RCC 7860 (cell line): ENCODE results near the gene SP1.
"Not testable (repeated sequence)": the region's sequence is repeated elsewhere in the genome, so short reads cannot be mapped to it uniquely, and the experiment has no call there.

Experiments used
- DNase-seq: peaks from one replicate; pipeline ENCODE4 v3.0.0-alpha.2; 2015; ENCODE audit warnings: low spot score
- FAIRE-seq: peaks from 2 replicates; lab custom pipeline; 2012; peaks lifted over from hg19 to GRCh38; lab: Jason Lieb, UNC

The SP1 gene

DNA sequence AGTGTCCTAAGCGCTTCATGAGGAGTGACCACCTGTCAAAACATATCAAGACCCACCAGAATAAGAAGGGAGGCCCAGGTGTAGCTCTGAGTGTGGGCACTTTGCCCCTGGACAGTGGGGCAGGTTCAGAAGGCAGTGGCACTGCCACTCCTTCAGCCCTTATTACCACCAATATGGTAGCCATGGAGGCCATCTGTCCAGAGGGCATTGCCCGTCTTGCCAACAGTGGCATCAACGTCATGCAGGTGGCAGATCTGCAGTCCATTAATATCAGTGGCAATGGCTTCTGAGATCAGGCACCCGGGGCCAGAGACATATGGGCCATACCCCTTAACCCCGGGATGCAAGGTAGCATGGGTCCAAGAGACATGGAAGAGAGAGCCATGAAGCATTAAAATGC lies 31.0 kb downstream of the SP1 start:
- DNase-seq (no peak), FAIRE-seq (no peak)

DNA sequence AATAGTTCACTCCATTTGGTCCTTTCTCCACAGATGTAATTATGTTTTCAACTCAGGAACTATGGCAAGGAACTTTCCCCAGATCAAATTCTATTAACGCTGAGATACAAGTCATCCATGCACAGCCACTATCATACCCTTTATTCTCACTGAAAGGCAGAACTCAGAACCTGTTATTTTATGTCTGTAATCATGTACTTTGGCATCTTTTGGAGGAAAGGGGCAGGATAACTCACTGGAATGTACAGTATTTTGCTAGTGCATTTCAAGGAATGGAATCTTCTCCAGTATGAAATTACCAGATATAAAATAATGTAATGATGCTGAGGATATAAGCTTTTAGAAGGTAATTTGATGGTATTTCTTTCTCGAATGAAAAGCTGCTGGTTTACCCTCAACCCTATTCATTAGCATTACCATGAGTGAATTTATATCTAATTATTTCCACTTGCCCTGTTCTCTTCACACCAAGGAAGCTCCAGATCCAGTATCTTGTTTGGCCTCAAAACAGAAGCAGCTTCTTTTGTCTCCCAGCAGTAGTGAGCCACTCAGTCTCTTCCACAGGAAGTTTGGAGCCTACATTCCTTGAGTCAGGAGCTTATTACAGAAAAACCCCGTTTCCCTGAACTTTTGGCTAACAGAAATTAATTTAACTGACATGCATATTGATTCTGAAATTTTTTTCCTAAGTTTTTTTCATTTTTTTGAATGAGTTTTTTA lies 33.7 kb downstream of the SP1 start:
- DNase-seq (no peak), FAIRE-seq (no peak)

DNA sequence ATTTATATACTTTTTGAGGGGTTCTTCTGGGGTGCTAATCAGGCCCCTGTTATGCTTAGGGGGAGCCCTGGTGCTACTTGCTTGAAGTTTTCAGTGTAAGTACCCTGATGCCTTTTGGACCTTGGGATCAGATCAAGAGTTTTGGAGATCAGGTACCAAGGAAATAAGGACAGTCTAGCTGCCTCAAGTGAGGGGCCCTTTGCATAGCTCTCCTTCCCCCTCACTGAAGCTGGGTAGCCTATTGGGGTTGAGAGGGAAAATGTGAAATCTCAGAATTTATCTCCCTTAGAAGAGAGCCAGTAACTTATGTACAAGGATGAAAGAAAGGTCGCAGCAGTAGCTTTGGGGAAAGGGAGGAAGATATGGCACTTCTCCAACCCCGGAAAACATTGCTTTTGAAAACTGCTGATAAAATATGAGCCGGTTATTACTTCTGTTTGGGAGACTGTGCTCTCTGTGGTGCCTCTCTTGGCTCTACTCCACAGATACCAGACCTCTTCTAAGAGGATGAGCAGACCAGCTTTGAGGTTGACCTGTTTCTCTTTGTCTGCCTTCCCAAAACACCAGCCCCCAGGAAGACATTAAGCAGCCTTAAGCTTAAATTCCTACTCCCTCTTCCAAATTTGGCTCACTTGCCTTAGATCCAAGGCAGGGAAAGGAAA lies 34.9 kb downstream of the SP1 start:
- no peak for FAIRE-seq

DNA sequence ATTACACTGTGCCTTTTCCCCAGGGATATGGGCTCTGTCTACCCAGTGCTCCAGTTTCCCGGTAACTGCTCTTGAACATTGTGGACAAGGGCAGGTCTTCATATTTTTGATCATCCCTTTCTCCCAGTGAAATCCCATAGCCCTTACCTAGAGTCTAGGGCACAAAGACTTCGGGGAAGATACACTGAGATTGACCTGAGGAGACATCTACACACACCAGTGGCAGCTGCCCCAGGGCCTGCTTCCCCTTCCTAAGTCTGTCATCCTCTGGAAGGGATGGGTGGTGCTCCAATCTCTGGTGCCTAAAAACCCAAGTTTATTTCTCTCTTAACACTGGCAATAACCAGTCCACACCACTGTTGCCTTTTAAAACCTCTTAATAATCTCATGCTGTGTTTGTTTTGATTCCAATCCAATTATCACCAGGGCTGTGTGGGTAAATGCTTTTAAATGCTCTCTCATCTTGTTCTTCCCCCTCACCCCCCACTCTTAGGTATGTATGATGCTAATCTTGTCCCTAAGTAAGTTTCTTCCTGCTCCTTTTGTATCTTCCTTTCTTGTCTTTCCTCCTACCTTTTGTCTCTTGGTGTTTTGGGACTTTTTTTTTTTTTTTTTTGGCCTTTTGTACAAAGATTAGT lies 35.9 kb downstream of the SP1 start:
- not testable (repeated sequence) for DNase-seq, FAIRE-seq

More for the DNA sequence above, 34.9 kb downstream of the SP1 start:
- DNase-seq = no peak

DNA sequence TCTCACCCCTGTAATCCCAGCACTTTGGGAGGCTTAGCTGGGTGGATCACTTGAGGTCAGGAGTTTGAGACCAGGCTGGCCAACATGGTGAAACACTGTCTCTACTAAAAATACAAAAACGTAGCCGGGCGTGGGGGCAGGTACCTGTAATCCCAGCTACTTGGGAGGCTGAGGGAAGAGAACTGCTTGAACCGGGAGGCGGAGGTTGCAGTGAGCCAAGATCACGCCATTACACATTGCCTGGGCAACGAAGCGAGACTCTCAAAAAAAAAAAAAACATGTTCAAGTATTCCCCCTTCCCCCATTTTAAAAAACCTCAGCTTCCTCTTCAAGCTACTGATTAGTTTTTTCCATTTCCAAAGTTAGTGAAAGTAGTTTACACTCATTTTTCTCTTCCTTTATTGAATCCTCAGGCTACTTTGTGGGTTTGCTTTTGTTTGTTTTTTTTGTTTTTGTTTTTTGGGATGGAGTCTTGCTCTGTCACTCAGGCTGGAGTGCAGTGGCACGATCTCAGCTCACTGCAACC lies 37.4 kb downstream of the SP1 start:
- FAIRE-seq, DNase-seq: not testable (repeated sequence)

DNA sequence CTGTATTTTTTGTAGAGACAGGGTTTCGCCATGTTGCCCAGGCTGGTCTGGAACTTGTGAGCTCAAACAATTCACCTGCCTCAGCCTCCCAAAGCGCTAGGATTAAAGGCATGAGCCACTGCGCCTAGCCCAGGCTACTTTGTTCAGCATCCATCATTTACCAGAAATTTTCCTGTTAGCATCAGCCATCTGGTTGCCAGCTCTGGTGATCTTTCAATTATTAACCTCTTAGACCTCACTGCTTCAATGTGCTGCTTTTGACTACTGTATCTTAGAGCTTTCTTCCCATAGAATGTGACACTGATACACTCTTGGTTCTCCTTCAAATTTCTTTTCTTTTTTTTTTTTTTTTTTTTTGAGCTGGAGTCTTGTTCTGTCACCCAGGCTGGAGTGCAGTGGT lies 38.2 kb downstream of the SP1 start:
- FAIRE-seq = peak; percentile 28

DNA sequence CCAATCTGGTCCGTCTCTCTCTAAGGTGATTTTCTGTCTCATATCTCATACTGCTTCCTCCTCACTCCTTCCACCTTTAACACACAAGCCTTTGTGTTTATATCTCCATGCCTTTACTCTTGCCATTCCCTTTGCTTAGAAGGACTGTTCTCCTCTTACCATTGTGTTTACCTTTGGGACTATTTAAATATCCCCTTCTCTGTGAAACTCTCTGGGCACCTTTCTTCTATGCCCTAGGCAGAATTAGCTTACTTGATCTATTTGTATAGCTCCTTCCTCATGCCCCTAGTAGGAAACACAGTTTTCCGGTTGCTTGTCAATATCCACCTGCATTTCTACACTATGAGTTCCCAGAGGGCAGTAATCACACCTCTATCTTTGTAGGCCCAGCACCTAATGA lies 39.8 kb downstream of the SP1 start:
- FAIRE-seq = no peak

More for the DNA sequence above, 38.2 kb downstream of the SP1 start:
- peak; percentile 30 for DNase-seq

DNA sequence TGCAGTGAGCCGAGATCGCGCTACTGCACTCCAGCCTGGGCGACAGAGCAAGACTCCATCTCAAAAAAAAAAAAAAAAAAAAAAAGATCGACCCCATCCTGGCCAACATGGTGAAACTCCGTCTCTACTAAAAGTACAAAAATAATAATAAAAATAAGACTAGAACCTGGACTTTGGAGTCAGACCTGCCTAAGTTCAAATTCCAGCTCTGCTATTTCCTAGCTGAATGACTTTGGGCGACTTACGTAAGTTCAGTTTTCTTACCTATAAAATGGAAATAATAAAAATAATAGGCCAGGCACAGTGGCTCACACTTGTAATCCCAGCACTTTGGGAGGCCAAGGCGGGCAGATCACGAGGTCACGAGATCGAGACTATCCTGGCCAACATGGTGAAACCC lies 42.3 kb downstream of the SP1 start:
- not testable (repeated sequence) for FAIRE-seq, DNase-seq

More for the DNA sequence above, 39.8 kb downstream of the SP1 start:
- DNase-seq = no peak

DNA sequence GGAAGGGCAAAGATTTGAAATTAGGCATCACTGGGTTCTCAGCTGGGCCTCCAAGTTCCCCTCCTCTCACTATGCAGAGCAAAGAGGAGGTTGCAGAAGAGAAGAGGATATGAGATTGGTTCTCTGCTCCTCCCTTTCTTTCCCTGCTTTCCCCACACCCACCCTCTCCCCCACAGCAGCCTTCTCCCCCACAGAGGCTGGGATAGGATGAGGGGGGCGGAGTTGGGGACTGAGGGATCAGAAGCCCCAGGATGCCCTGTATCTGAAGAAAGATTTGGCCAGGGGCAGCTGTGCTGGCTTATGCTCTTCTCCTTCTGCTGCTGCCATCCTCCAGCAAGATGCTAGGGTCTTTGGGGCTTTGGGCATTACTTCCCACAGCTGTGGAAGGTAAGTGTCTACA lies 43.6 kb downstream of the SP1 start, which contains the start of gene AMHR2:
Gene AMHR2, plus strand, starts transcription at position 259 of the 400 bp plus-strand sequence. Its CDS starts 80 bp downstream, at position 339.
- DNase-seq (no peak), FAIRE-seq (no peak)

DNA sequence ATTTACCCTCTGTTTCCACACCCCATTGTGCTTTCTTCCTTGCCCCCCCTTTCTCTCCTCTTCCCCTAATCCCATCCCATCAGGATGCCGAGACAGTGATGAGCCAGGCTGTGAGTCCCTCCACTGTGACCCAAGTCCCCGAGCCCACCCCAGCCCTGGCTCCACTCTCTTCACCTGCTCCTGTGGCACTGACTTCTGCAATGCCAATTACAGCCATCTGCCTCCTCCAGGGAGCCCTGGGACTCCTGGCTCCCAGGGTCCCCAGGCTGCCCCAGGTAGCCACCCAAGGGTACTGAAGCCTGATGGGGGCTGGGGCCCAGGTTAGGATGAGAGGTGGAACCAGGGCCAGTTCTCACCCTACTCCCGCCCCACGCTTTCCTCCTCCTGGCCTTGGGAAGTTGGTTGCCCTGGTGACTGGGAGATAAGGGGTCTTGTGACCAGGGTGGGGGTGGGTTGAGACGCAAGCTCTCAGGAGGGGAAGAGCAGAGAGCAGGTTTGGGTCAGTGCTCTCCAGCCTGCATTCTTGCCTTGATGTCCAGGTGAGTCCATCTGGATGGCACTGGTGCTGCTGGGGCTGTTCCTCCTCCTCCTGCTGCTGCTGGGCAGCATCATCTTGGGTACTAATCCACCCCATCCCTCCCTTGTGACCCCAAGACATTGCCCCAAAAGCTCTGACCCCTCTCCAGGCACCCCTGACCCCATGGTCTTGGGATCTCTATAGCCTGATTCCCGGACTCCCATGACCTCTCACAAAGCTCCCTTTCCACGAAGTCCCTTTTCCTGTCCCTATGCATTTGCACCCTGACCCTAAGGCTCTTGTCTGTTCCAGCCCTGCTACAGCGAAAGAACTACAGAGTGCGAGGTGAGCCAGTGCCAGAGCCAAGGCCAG lies 44.9 kb downstream of the SP1 start:
- no peak for DNase-seq

DNA sequence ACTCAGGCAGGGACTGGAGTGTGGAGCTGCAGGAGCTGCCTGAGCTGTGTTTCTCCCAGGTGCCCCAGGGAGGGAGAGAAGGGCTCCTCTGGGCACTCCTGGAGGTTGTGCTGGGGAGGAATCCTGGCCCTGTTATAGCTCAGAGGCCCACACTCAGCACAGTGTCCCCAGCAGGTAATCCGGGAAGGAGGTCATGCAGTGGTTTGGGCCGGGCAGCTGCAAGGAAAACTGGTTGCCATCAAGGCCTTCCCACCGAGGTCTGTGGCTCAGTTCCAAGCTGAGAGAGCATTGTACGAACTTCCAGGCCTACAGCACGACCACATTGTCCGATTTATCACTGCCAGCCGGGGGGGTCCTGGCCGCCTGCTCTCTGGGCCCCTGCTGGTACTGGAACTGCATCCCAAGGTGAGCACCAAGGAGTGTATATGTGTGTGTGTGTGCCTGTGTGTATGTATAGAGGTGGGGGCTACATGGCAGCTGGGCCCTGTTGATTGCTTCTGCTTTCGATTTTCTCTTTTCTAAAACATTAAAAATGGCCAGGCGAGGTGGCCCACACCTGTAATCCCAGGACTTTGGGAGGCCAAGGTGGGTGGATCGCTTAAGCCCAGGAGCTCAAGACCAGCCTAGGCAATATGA lies 45.7 kb downstream of the SP1 start:
- FAIRE-seq (no peak), DNase-seq (no peak)

More for the DNA sequence above, 44.9 kb downstream of the SP1 start:
- FAIRE-seq = no peak

DNA sequence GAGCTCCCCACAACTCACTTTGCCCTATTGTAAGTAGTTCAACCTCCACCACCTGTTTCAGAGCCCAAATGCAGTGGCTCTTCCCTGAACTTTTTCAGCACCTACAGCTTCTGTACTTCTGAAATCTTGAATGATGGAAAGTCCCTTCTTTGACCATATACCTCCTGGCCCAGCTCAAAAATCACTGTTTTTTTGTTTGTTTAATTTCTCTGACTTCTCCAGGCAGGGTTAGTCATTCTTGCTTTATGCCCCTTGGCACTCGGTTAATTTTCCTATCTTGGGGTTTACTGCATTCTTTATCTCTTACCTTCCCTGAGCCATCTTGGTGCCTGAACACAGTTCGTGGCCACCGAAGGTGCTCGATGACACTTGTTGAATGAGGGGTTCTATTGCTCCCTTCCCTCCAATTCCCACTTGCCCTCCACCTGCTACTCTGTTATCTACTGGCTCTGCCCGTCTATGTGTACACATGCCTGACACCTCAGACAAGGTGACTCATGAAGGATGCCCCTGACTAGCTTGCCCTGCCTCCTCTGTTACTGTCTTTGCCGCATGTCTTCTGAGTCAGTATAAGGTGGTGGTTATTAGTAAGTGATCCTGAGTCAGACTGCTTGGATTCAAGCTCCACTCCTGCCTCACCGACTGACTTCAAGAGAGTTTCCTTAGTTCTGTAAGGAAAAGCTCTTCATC lies 48.1 kb downstream of the SP1 start:
- DNase-seq = peak; percentile 95
- peak; percentile 92 for FAIRE-seq

DNA sequence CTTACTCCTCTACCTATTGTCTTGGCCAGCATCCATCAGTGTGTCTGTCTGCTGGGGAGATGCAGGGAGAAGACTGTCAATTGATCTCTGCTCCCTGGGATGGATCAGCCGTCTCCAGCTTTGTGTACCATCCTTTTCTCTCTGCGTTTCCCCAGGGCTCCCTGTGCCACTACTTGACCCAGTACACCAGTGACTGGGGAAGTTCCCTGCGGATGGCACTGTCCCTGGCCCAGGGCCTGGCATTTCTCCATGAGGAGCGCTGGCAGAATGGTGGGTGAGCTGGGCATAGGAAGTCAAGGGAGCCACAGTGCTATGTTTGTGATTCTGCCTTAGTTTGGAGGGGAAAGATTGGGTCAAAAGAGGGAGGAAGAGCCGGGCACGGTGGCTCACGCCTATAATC lies 48.8 kb downstream of the SP1 start:
- DNase-seq (no peak), FAIRE-seq (no peak)

DNA sequence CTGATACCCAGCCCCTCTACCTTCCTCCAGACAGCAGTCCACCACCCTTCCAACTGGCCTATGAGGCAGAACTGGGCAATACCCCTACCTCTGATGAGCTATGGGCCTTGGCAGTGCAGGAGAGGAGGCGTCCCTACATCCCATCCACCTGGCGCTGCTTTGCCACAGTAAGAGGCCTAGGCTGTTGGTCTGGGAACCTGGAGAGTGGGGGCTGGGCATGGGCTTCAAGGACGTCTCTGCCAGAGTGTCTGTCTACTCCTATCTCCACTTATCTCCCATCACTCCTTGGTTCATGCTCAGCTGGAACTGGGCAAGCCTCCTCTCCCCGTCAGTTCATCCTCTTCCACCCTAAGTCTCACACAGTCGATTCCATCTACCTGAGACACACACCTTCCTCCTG lies 50.1 kb downstream of the SP1 start:
- DNase-seq = no peak

DNA sequence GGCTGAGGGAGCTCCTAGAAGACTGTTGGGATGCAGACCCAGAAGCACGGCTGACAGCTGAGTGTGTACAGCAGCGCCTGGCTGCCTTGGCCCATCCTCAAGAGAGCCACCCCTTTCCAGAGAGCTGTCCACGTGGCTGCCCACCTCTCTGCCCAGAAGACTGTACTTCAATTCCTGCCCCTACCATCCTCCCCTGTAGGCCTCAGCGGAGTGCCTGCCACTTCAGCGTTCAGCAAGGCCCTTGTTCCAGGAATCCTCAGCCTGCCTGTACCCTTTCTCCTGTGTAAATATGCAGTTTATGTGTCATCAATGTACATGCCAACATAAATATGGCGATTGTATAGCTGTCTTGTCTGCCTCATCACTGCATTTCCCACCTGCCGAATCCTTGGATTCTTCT lies 51.2 kb downstream of the SP1 start:
- DNase-seq (no peak), FAIRE-seq (no peak)

More for the DNA sequence above, 50.1 kb downstream of the SP1 start:
- FAIRE-seq = no peak

DNA sequence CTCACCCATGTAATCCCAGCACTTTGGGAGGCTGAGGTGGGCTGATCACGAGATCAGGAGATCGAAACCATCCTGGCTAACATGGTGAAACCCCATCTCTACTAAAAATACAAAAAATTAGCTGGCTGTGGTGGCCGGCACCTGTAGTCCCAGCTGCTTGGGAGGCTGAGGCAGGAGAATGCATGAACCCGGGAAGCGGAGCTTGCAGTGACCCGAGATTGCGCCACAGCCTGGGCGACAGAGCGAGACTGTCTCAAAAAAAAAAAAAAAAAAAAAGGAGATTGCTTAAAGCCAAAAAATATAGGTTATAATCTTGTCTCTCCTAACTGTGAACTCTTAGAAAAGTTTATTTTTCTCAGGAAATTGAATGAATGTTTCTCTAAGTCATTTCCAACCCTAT lies 55.4 kb downstream of the SP1 start:
- not testable (repeated sequence) for DNase-seq, FAIRE-seq

DNA sequence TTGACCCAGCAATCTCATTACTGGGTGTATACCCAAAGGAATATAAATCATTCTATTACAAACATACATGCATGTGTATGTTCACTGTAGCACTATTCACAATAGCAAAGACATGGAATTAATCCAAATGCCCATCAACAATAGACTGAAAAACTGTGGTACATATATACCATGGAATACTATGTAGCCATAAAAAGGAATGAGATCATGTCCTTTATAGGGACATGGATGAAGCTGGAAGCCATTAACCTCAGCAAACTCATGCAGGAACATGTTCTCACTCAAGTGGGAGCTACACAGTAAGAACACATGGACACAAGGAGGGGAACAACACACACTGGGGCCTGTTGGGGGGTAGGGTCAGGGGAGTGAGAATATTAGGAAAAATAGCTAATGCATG lies 59.6 kb downstream of the SP1 start:
- FAIRE-seq, DNase-seq: not testable (repeated sequence)

DNA sequence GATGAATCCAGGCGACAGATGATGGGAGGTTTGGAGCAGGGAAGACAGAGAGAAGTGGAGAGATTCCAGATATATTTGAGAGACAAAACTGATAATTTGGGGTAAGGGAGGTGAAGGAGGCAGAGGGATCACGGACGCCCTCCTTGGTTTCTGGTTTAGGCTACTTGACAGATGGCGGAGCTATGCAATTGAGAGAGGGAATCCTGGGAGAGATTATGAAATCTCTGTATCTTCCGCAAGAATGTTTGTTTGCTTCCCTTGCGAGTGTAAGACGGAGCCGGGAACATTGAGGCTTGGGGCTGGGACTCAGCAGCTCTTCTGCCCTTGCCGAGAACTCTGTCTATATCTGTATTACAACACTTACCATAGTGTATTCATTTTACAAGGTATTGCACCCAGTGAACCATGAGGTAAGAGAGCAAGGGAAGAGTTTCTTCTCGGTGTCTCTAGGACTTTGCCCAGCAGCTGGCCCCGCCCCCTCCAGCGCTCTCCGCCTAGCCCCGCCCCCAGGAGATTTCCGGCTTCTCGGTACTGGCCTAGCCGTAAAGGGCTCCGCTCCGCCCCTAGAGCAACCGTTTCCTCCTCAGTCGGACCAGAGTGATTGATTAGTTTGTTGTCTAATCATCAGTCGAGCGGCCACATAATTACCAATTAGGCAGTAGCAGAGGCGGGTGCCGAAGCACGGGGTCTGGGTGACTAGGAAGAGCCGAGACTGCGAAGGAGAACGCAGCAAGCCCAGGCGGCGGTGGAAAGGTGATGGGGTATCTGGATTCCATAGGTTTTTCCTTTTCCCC lies 61.3 kb downstream of the SP1 start, which contains the start of gene PRR13:
Gene PRR13, plus strand, starts transcription at position 695 of the 794 bp plus-strand sequence. CDS start 981 bp downstream, outside the sequence.
- FAIRE-seq (peak; percentile 84), DNase-seq (peak; percentile 98)
